Panc1 (cell line): ENCODE measurements around the gene ARHGAP44. TPM values are rescaled to one million over a fixed set of nuclear protein-coding genes. Genes with fewer than 3 reads are reported as not detected.

ENCODE experiments used
- ATAC-seq: fragments of 200-7000 bp; cut with Tn5 transposase; 2 replicates; pipeline ENCODE4 v1.9.1; 2020; ENCODE audit warnings: mild to moderate bottlenecking, moderate library complexity
- BruUV-seq: library from RNA; stranded (reverse); fragments of 400-500 nt; replicated peaks from 2 replicates; lab custom pipeline; 2021; lab: Mats Ljungman, UMichigan
- CTCF ChIA-PET: fragments of 300-600 bp; sonication (Branson Sonifier 250); formaldehyde crosslinking; loops from one replicate; lab custom pipeline; 2022; ENCODE audit warnings: antibody characterized with exemption; lab: Charles Lee
- POLR2A ChIA-PET: fragments of 300-600 bp; sonication (Branson Sonifier 250); formaldehyde crosslinking; loops from one replicate; lab custom pipeline; 2022; ENCODE audit warnings: antibody characterized with exemption; lab: Charles Lee
- DNase-seq: peaks from one replicate; pipeline ENCODE4 v3.0.0-alpha.2; 2010; ENCODE audit warnings: low read depth, low spot score
- H3K27ac ChIP-seq: 2 replicates; pipeline ENCODE4 v1.5.1; 2011; ENCODE audit warnings: mild to moderate bottlenecking, low read length, inconsistent platforms
- H3K27me3 ChIP-seq: fragments of 200-500 bp; sonication (Bioruptor generic); 2 replicates; pipeline ENCODE4 v1.6.0; 2014; ENCODE audit warnings: low read length, inconsistent platforms; ENCODE audit not compliant: control insufficient read depth, insufficient read depth
- H3K36me3 ChIP-seq: fragments of 200-500 bp; sonication (Bioruptor generic); 2 replicates; pipeline ENCODE4 v1.5.1; 2014; ENCODE audit warnings: inconsistent platforms, mild to moderate bottlenecking, low read length, moderate library complexity; ENCODE audit not compliant: control insufficient read depth, insufficient read depth
- H3K4me1 ChIP-seq: 2 replicates; pipeline ENCODE4 v1.5.1; 2011; ENCODE audit warnings: inconsistent platforms, mild to moderate bottlenecking, low read length, moderate library complexity; ENCODE audit not compliant: control insufficient read depth, insufficient read depth
- H3K4me3 ChIP-seq, 2 experiments: 2 replicates each; pipeline ENCODE4 v1.5.1; 2011 to 2012; ENCODE audit warnings: low read depth in 2 of 2, low read length in 2 of 2, mild to moderate bottlenecking in 2 of 2, inconsistent platforms in 1 of 2, moderate library complexity in 1 of 2
- H3K9me3 ChIP-seq: fragments of 200-500 bp; sonication (Bioruptor generic); 2 replicates; pipeline ENCODE4 v1.5.1; 2014; ENCODE audit warnings: low read depth, mild to moderate bottlenecking, inconsistent platforms, low read length, moderate library complexity; ENCODE audit not compliant: control insufficient read depth, insufficient read depth
- CTCF ChIP-seq: fragments of 450-650 bp; IDR thresholded peaks from 2 replicates; pipeline ENCODE4 v1.5.1; 2017; ENCODE audit warnings: mild to moderate bottlenecking
- POLR2AphosphoS5 ChIP-seq: IDR thresholded peaks from 2 replicates; pipeline ENCODE4 v1.6.1; 2012; ENCODE audit warnings: mild to moderate bottlenecking, low read depth, low read length, moderate library complexity
- REST ChIP-seq, 2 experiments: IDR thresholded peaks; 2 replicates each; pipeline ENCODE4 v1.6.1; 2011 to 2012; ENCODE audit warnings: low read depth in 2 of 2, control low read depth in 1 of 2, low read length in 1 of 2, mild to moderate bottlenecking in 1 of 2, moderate library complexity in 1 of 2; ENCODE audit not compliant: insufficient read depth in 1 of 2
- SIN3A ChIP-seq: IDR thresholded peaks from 2 replicates; pipeline ENCODE4 v1.6.1; 2012; ENCODE audit warnings: low read depth, mild to moderate bottlenecking, low read length, moderate library complexity, borderline replicate concordance; ENCODE audit not compliant: insufficient read depth
- TCF7L2 ChIP-seq: IDR thresholded peaks from 2 replicates; pipeline ENCODE4 v1.6.1; 2011; ENCODE audit warnings: mild to moderate bottlenecking, low read depth, low read length, inconsistent platforms
- in situ Hi-C: cut with HindIII; loops from 2 replicates; pipeline ENCODE4 v1.10.0; 2016; ENCODE audit warnings: low sequenced_read_pairs, low pct_unique_long_range_greater_than_20kb
- intact Hi-C: fragments of 100-400 bp; cut with micrococcal nuclease; formaldehyde crosslinking; loops from one replicate; pipeline ENCODE4 v1.10.0; 2022; ENCODE audit not compliant: unreplicated experiment
- total RNA-seq: library from RNA; stranded (reverse); gene quantifications from one replicate; pipeline ENCODE4 v1.2.1, GENCODE V29; 2021; ENCODE audit not compliant: unreplicated experiment

The ARHGAP44 gene
- total RNA-seq, 1 experiment from 2014 or later = 0.80 TPM

- H3K27me3 ChIP-seq = no peaks in the 10 kb centered on the region
- ATAC-seq (no peak), DNase-seq (no peak)
- H3K4me1 ChIP-seq = no peaks in the 10 kb centered on the region
- in situ Hi-C loops (no loop called here), intact Hi-C loops (no loop called here)
- ChIA-PET POLR2A (no interaction called here), CTCF (no interaction called here)
- H3K27ac ChIP-seq = no peak overlapping the region
- TF ChIP-seq CTCF = no peak
- no peak for TF ChIP-seq TCF7L2
- TF ChIP-seq POLR2AphosphoS5 = no peak
- no peak for TF ChIP-seq SIN3A
- TF ChIP-seq REST (IDR thresholded peaks at IDR 0.05; ENCODE audit: insufficient read depth in 1 of 2, low read depth in 2 of 2, low read length in 1 of 2) = no peak
- H3K4me3 ChIP-seq = no peak overlapping the region
- no peaks in the 10 kb centered on the region for H3K9me3 ChIP-seq
- H3K36me3 ChIP-seq = no peaks in the 10 kb centered on the region
- no TSS peak for BruUV-seq
Observed at GRCh38 chr17:13029340-13029739, 240.0 kb downstream of the ARHGAP44 start.

- no peaks in the 10 kb centered on the region for H3K36me3 ChIP-seq
- in situ Hi-C loops = no loop called here
- no peak overlapping the region for H3K4me3 ChIP-seq
- TF ChIP-seq SIN3A = no peak
- no peak for TF ChIP-seq REST (IDR thresholded peaks at IDR 0.05; ENCODE audit: insufficient read depth in 1 of 2, low read depth in 2 of 2, low read length in 1 of 2)
- no peak for TF ChIP-seq CTCF
- H3K27me3 ChIP-seq = no peaks in the 10 kb centered on the region
- no TSS peak for BruUV-seq
- H3K4me1 ChIP-seq = no peaks in the 10 kb centered on the region
- no peaks in the 10 kb centered on the region for H3K9me3 ChIP-seq
- ATAC-seq (no peak), DNase-seq (no peak)
- CTCF ChIA-PET = interaction anchor here (0.6 kb wide), 1 partner anchor 1987 kb away, joined by 10 read pairs; no protein-coding TSS in a partner anchor
- POLR2A ChIA-PET = no interaction called here
- intact Hi-C loops = no loop called here
- H3K27ac ChIP-seq = no peak overlapping the region
Observed at GRCh38 chr17:13030056-13030455, 240.8 kb downstream of the ARHGAP44 start.
